T-helper 1 cell treated with Interleukin-12 subunit alpha and Interleukin-12 subunit beta and Interleukin-4 antibody, amounts not matched to agents 30 ng/mL and 1 ng/mL, for 36 hours (primary cell): ENCODE results near the gene MACC1. TPM values are rescaled to one million over a fixed set of nuclear protein-coding genes. Genes with fewer than 3 reads are reported as not detected.
"Not testable (repeated sequence)": the region's sequence is repeated elsewhere in the genome, so short reads cannot be mapped to it uniquely, and the experiment has no call there.

Source experiments
- intact Hi-C: fragments of 100-400 bp; cut with micrococcal nuclease; formaldehyde crosslinking; loops from one replicate; pipeline ENCODE4 v1.15.1; 2024
- total RNA-seq: library from RNA; stranded (reverse); gene quantifications from 2 replicates; pipeline ENCODE4 v1.2.3, GENCODE V29; 2022

MACC1 gene
- total RNA-seq, 1 donor from 2014 or later: not detected

DNA sequence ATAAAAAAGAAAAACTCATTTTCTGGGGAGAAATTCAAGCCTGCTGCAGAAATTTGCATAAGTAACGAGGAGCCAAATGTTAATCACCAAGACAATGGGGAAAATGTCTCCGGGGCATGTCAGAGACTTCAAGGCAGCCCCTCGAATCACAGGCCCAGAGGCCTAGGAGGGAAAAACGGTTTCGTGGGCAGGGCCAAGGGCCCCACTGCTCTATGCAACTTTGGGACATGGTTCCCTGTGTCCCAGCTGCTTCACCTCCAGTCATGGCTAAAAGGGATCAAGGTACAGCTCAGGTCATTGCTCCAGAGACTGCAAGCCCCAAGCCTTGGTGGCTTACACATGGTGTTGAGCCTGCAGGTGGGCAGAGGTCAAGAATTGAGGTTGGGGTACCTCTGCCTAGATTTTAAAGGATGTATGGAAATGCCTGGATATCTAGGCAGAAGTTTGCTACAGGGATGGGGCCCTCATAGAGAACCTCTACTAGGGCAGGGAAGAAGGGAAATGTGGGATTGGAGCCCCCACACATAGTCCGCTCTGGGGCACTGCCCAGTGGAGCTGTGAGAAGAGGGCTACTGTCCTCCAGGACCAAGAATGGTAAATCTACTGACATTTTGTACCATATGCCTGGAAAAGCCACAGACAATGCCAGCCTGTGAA, 8.4 kb downstream of the MACC1 start:
- intact Hi-C loops: no loop called here

DNA sequence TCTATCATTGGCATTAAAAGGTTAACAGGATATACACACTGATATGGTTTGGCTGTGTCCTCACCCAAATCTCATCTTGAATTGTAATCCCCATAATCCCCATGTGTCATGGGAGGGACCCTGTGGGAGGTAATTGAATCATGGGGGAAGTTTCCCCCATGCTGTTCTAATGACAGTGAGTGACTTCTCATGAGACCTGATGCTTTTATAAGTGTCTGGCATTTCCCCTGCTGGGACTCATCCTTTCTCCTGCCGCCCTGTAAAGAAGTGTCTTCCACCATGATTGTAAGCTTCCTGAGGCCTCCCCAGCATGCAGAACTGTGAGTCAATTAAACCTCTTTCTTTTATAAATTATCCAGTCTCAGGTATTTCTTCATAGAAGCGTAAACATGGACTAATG, 9.4 kb downstream of the MACC1 start:
- intact Hi-C loops: not testable (repeated sequence)

DNA sequence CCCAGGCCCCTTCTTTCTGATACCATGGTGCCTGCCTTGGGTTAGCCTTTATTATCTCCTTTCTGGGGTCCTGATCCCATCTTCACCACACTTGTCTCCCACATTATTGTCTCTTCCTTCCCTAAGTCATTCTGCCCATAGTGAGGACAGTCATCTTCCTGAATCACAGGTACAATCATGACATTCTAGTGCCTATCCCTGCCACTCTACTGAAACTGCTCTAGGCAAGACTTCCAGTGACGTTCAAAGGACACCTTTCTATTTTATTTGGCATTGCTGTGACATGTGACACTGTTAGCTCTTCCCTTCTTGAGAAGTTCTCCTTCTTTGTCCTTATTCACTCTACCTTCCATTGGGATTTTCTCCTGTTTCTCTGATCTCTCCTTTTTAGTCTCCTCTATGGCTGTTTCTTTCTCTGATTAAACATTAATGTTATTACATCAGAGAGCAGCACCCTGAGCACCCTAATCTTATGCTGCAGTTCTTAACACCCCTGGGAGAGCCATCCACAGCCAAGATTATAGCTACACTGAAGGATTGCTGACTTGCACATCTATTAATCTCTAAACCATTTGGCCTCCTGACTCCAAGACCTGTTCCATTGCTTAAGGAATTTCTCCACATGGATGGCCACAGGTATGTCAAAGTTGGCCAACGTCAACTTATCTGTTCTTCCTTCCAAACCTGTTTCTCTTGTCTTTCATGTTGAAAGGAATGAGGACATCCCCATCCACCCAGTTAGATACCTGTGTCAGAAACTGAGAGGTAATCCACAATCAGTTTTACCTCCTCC, 10.9 kb downstream of the MACC1 start:
- intact Hi-C loops: no loop called here

DNA sequence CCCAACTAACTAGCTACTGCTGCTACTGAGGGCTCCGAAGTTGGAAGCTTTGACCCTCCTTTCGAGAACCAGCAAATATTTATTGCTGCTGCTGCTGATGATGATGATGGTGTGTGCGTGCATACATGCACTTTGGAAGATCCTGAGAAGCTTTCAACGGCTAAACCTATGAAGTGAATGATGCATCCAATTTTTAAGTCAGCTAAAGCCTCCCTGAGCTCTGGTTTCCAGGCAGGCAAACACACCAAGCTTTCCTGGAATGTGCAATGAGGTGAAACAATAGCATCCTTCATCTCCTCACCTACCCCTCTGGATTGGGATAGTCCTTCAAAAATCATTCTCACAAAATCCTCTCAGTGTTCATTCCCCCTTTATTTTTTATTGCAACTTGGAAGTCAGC, 13.9 kb downstream of the MACC1 start:
- intact Hi-C loops: no loop called here

DNA sequence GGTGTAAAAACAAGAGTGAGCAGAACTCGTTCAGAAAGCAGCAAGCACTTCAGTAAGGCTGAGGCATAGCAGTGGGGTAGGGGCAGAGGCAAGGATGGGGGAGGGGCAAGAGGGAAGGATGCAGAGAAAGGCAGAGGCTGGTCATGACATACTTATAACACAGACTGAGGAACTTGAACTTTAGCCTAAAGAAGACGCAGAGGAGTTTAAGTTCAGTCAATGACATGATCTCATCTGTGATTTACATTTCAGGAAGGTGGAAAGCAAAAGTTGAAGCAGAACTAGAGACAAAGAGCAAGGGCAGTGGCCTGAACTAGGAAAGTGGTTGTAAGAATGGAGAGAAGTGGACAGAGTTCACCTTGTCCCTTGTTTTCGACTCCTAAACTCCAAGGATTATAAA, 15.8 kb downstream of the MACC1 start:
- intact Hi-C loops: no loop called here

DNA sequence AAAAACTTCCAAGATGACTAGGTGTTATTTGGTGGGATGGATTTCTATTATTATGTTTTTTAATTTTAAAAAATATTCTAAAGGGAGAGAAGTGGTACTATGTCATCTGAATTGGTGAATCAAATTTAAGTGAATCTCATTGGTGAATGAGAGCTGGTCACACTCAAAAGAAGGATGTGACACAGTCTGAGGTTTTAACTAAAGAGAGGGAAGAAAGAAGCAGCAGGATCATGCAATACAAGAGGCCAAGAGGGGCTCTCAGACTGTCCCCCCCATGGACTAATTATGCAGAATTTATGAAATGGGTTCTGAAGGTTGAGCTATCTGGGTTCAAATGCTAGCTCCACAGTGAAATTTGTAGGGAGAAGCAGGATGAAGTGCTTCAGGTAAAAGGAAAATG, 16.2 kb downstream of the MACC1 start:
- intact Hi-C loops: no loop called here

DNA sequence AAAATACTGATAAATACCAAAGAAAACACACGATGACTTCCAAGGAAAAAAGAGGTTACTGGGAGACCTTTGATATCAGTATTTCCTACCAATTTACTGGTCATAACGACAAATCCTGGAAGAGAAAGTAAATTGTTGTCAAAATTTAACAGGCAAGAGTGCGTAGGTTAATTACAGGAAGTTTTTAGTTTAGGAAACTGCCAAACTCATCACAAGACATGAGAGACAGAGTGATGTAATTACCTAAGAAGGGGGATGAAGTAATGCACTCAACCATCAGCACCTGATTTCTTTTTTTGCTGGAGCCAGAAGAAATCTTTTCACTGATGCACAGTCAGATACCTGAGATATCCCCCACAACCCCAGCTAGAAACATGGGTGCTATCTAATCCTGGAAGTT, 16.8 kb downstream of the MACC1 start:
- intact Hi-C loops: no loop called here

DNA sequence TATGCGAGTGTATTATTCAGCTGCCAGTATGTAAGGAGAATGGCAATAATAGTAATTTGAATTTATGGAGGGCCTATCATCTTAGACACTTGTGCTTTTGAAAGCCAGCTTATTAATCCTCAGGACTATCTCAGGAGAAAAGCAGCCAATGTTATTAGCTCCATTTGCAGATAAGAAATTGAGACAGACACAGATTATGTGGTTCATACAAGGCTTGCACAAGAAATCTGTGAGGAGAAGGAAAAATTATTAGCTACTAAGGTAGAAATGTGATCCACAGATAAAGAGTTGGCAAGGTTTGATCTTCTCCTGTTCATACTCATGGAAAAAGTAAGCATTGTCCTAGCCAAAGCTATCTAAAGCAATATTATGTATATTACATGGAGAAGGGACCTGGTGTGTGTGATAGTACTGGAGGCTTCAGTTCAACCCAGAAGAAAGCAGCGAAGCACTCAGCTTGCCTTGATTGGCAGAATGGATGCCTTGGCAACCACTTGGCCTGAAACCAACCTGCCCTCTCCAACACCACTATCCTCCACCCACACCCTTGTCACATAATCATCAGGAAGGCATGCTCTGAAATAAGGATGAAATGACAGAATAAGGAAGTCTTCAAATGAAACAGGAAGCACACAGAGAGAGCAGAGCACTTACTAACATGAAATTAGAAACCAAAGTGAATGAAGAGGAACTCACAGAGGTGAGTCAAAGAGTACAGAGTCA, 18.0 kb downstream of the MACC1 start:
- intact Hi-C loops: loop anchor here (5.0 kb wide), 1 partner anchor 492 kb away; the partner anchor contains the start of gene POLR1F

DNA sequence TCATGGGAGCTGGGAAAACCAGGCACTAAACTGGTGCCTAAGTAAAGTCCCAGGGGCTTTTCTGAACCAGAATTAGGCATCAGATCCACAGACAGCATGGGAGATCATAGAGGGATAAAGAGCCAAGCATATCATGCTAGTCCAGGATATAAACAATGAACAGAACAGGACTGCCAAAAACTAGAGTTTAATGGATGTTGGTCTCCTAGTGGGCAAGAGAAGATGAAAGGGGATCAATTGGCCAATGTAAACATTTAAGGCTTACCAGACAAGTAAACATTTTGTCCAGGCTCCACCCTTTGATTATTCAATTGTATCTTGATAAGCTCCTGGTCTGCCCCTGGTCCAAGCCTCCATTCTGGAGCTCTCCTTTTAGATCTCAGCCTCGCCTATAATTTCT, 18.9 kb downstream of the MACC1 start:
- intact Hi-C loops: loop anchor here (5.0 kb wide), 1 partner anchor 491 kb away; the partner anchor contains the start of gene POLR1F

DNA sequence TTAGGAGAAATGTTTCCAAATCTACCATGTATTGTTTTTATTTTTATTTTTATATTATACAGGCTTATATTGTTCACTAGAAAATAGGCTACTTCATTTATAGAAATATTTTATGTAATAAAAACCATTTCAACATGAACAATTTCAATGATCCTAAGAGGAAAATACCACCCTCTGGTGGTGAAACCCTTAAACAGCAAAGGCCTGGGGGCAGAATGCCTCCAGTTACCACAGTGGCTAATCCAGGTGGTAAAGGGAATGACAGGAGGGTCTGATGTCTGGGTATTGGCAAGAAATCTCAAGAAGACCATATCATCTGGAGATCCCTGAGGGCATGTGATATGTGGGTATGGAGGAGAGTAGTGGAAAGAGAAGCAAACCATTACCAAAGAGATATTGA, 19.3 kb downstream of the MACC1 start:
- intact Hi-C loops: loop anchor here (5.0 kb wide), 1 partner anchor 491 kb away; the partner anchor contains the start of gene POLR1F

DNA sequence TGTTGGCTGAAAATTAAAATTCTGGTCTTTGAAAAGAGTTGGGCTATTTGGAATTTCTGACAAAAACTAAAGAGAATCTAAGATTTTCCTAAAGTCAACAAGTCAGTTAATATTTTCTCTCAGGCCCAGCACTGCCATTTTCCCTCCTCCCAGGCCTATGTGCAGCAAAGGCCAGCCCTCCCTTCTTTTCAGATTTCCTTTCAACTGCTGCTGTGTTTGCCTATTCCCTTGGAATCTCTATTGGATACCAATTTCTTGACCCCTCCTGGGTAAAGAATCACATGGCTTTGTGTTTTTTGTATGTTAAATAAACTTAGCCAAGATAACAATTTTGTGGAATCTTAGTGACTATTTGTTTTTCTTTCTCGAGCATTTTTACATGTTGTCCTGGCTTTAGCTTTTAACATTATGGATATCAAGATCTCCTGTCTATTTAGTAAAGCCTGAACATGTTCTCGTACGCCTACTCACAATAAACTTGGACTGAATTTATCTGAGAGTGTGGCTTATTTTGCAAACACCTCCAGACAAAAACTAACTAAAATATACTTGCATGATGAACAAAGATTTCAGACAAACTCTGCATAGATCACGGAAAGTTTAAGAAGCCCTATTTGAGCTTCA, 19.9 kb downstream of the MACC1 start:
- intact Hi-C loops: loop anchor here (5.0 kb wide), 1 partner anchor 490 kb away; the partner anchor contains the start of gene POLR1F

DNA sequence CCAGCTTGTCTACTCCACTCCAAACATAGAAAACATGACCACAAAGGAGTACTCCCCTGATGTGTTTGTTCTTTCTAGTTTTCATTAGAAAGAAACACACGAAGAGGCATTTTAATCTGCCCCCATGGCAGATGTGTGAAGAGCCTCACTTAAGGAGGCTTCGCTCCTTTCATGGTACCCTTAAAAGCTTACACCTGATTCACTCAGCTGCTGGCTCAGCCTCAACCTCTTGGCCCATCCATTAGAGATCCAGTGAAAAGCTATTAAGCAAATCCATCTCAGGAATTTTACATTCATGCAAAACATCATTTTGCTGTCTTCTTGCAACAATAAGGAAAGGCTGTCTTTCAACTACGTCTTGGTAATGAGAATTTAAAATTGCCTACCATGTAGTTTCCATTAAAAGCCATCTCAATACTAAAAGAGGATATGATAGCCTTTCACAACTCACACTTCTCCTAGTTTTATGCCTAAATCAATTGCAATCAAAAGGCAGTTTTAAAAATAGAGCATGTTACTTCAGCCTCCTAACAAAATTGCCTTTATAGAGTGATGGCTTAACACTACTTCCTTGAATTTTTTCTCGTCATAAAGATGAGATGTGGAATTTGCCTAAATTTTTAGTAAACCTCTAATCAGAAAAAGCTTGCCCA, 22.7 kb downstream of the MACC1 start:
- intact Hi-C loops: no loop called here

DNA sequence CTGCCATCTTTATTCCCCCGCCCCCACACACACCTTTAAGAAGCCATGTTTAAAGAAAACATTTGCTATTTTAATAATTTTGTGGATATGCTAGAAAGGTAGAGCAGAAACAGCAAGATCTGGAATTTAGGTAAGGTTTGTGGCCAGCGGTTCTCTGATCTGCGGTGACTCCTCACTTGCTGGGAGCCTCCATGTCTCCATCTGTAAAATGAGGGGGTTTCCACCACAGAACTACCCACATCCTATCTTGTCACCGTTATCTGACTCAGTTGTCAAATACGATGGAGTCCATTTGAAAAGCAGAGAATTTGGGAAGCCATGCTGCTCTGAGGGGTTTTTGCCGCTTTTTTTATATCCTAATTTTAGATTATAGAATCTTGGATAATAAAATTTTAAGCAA, 23.3 kb downstream of the MACC1 start:
- intact Hi-C loops: no loop called here

DNA sequence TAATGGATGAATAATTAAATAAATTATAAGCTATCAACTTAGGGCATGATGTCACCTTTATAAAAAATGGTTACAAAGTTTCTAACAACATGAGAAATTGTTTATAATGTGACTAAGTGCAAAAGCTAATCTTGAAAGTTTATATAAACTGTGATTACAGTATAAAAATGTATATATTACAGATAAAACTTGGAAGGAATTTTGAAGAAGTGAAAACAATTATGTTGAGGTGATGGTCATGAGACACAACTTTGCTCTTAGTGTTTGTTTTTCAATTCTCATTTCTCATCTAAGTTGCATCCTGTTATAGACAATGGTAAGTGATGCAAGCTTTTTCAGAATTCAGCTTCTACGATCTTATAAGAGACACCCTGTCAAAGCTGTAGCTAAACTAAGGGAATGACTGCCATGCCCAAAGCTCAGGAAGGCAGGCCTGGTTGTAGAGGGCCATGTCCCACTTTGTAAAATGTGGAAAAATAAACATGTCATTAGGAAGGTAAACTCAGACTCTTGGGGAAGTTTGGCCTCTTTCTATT, 23.9 kb downstream of the MACC1 start:
- intact Hi-C loops: no loop called here

DNA sequence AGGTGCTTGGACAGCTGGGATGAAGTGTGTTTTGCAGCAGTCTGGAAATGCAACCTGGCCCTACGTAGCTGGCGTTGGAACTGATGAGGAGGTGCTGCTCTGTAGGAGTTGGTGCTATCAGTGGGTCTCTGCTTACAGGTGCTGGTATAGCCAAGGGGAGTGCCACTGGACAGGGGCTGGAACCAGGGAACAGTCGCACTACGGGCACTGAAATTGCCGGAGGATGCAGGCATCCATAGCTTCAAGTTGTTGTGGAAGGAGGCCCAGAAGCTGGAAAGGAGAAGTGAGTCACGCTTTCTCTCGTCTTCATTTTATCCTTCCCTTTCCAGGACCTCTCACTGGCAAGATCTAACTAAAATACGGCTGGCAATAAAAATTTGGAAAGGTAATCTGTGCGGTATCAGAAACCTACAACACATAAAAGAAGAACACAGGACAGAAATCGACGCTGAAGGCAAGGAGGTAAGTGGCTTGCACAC, 25.8 kb downstream of the MACC1 start:
- intact Hi-C loops: no loop called here

DNA sequence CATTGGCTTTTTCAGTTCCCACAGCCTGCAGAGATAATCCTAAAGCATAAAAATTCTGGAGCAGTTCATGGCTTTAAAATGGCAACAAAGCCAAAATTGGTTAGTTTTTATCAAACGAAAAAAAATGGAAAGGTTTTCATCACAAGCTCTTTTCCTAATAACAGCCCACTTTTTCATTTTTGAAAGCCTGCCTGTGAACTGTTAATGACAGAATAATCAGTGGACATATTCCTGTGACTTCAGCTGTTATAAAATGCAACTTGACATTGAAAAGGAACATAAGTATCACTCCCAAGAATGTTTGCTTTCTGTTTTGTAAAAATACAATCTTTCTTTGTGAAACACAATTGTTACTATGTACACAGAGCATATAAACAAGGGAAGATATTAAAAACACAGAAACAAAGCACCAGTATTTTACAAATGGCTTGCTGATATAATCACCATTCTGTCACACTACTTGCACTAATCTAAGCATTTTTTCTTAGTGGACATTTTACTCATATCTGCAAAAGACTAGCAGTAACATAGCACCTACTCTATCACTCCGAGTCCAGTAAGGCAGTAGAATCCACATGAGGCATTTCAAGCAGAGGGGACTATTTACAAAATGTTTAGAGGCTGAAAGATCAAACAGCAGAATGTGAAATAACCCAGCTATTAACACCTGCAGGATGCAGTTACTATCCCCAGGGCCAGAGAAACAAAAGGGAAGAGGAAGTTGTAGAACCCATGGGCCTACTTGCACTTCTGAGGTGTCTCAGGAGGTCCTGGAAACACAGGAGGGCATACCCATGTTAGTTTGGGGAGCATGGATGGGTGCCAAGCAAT, 26.4 kb downstream of the MACC1 start:
- intact Hi-C loops: no loop called here

DNA sequence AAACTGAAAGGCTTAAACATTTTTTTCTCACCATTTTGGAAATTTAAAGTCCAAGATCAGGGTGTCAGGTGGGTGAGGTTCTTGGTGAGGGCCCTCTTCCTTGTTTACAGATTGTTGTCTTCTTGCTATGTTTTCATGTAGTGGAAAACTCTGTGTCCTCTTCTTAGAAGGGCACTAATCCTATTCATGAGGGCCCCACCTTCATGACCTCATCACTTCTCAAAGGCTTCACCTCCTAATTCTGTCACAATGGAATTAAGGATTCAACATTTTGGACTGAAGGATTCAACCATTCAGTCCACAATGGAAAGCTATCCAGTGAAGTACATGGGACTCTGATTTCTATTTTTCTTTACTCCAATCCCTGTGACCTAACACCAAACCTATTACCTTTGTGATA, 27.3 kb downstream of the MACC1 start:
- intact Hi-C loops: no loop called here

DNA sequence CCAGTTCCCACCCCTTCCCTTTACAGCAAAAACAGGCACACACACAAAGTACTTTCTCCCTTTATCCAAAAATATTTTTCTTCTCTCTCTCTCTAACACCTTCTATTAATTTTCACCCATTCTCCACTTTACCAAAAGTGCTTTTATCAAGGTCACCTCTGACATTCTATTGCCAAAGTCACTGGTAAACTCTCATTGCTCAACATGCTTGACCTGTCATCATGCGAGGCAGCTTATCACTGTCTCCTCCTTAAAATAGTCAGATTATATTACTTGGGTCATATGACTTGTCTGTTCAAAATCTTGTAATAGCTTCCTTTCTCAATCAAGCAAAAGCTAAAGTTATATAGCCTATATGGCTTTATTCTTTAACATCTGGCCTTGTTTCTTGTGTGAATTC, 28.6 kb downstream of the MACC1 start:
- intact Hi-C loops: no loop called here

DNA sequence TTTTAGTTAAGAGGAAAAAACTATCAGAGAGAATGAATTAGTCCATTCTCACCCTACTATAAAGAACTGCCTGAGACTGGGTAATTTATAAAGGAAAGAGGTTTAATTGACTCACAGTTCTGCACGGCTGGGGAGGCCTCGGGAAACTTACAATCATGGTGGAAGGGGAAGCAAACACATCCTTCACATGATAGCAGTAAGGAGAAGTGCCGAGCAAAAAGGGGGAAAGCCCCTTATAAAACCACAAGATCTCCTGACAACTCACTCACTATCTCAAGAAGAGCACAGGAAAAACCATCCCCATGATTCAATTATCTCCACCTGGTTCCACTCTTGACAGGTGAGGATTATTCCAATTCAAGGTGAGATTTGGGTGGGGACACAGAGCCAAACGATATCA, 29.3 kb downstream of the MACC1 start:
- intact Hi-C loops: not testable (repeated sequence)

DNA sequence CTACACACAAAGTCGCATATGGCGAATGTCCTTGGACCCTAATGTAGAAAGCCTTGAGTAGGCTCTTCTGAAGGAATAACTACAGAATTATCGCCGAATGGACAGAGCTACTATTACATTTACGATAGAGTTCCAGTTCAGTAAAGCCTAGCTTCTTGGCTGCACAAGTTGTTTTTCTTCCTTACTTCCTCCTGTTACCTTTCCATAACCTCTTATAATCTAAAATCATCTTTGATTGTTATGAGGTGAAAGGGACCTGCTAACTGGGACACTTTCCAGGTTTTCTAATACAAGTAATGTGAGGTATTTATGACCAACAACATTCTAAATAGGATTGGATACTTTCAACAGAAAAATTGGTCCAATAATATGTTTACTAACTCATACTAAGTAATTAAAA, 31.2 kb downstream of the MACC1 start:
- intact Hi-C loops: no loop called here
